MM.1S (cell line): ENCODE results near the gene NUMA1.

ENCODE experiments used
- EZH2 ChIP-seq: fragments of 300-600 bp; sonication (generic); optimal IDR thresholded peaks from 2 replicates; pipeline ENCODE3; 2017; ENCODE audit warnings: low read depth, mild to moderate bottlenecking, antibody characterized with exemption, low read length, mixed read lengths
- TF ChIP-seq, protein P1 (sequence below): fragments of 300-600 bp; sonication (generic); IDR thresholded peaks from 2 replicates; pipeline ENCODE4 v1.5.1; 2016; ENCODE audit warnings: antibody characterized with exemption, low read length, mixed read lengths

DNA sequence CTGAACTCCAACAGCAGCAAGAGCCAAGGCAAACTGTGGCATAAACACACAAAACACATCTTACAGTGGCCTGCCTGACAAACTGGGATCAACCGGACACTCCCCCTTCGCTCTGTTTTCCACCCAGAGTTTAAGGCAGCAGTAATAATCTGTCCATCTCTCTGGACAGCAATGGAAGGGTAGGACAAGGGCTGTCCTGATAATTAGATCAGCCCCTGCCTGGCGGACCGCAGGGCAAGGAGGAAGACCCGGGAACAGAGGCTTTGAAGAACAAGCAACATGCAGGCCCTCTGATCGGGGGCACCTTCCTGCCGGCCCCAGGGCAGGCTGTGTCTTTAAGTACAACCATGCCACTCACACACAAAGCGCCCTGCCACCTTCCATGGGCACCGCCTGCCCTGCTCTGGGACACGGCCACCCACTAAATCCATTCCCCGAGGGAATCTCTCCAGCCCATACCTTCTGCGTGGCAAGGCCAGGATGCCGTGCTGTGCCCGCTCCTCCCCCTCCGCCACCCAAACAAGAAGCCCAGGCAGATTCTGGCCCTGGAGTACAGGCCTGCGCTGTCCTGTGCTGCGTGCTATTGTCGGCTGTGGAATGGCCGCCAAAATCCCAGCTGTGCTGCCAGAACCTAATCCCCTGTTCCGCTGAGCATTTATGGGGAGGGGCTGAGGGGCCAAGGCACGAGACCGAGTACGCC is 38.8 kb downstream of the NUMA1 start:
- TF ChIP-seq, protein P1, sequence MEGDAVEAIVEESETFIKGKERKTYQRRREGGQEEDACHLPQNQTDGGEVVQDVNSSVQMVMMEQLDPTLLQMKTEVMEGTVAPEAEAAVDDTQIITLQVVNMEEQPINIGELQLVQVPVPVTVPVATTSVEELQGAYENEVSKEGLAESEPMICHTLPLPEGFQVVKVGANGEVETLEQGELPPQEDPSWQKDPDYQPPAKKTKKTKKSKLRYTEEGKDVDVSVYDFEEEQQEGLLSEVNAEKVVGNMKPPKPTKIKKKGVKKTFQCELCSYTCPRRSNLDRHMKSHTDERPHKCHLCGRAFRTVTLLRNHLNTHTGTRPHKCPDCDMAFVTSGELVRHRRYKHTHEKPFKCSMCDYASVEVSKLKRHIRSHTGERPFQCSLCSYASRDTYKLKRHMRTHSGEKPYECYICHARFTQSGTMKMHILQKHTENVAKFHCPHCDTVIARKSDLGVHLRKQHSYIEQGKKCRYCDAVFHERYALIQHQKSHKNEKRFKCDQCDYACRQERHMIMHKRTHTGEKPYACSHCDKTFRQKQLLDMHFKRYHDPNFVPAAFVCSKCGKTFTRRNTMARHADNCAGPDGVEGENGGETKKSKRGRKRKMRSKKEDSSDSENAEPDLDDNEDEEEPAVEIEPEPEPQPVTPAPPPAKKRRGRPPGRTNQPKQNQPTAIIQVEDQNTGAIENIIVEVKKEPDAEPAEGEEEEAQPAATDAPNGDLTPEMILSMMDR = no peak
- TF ChIP-seq EZH2 = no peak
